GM04503 (cell line): ENCODE data around the gene ZBTB32.
"Not testable (repeated sequence)": the region's sequence is repeated elsewhere in the genome, so short reads cannot be mapped to it uniquely, and the experiment has no call there.

Experiments used
- DNase-seq: peaks from one replicate; pipeline ENCODE4 v3.0.0-alpha.2; 2012; ENCODE audit warnings: low read depth

The ZBTB32 gene, protein sequence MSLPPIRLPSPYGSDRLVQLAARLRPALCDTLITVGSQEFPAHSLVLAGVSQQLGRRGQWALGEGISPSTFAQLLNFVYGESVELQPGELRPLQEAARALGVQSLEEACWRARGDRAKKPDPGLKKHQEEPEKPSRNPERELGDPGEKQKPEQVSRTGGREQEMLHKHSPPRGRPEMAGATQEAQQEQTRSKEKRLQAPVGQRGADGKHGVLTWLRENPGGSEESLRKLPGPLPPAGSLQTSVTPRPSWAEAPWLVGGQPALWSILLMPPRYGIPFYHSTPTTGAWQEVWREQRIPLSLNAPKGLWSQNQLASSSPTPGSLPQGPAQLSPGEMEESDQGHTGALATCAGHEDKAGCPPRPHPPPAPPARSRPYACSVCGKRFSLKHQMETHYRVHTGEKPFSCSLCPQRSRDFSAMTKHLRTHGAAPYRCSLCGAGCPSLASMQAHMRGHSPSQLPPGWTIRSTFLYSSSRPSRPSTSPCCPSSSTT

GRCh38 chr19:35704218-35704617, at the start of gene ZBTB32:
ZBTB32 (plus strand) TSS chr19:35704558; CDS start chr19:35714627, 10,069 bp downstream.
- peak; percentile 13 for DNase-seq

GRCh38 chr19:35654828-35655227, 49.5 kb upstream of the ZBTB32 start:
- DNase-seq: not testable (repeated sequence)

GRCh38 chr19:35655600-35655999, 48.8 kb upstream of the ZBTB32 start:
- DNase-seq: no peak

DNA sequence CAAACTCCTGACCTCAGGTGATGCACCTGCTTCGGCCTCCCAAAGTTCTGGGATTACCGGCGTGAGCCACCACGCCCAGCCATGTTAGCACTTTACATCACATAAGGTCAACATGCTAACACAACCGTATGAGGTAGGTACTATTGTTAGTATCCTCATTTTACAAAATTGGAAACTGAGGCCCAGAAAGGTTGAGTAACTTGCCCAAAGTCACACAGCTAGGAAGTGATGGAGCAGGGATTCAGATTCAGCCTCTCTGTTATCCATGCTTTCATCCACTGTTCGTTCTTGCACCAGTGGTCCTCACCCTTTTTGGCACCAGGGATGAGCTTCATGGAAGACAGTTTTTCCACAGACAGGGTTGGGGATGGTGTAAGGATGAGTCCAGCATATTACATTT, 47.7 kb upstream of the ZBTB32 start:
- no peak for DNase-seq

- DNase-seq: no peak
Observed at GRCh38 chr19:35657904-35658700, 46.3 kb upstream of the ZBTB32 start.

DNA sequence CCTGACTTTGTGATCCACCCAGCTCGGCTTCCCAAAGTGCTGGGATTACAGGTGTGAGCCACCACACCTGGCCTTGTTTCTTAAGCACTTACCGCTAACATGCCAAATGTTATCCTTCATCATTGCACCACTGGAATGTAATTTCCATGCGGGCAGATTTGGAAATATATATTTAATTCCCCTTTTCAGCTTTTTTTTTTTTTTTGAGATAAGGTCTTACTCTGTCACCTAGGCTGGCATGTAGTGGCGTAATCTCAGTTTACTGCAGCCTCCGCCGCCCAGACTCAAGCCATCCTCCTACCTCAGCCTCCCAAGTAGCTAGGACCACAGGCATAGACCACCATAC, 42.4 kb upstream of the ZBTB32 start:
- no peak for DNase-seq

DNA sequence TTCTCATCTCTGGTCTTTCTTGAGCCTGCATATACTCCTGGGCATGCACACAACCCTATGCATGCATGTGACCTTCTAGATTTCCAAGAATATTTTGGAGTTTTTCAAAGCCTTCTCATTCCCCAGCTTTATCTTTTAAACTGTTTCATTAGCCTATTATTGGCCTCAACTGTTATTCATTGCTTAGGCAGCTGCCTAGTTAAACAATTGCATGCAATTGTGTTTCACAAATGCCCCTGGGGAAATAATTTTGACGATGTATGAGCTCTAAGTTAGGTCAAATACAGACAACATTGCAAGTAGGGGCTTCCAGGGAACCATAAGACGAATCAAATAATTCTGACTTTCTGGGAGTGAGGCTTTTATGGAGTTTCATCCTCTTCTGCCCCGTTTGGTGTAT, 40.4 kb upstream of the ZBTB32 start:
- no peak for DNase-seq

GRCh38 chr19:35665157-35665556, 39.2 kb upstream of the ZBTB32 start:
- DNase-seq: no peak

- DNase-seq: no peak
Observed at GRCh38 chr19:35665604-35666003, 38.8 kb upstream of the ZBTB32 start.

GRCh38 chr19:35666251-35666913, 38.0 kb upstream of the ZBTB32 start, which contains the start of gene UPK1A:
UPK1A (plus strand) TSS chr19:35666517; CDS start chr19:35666813, 296 bp downstream.
- DNase-seq: no peak

DNA sequence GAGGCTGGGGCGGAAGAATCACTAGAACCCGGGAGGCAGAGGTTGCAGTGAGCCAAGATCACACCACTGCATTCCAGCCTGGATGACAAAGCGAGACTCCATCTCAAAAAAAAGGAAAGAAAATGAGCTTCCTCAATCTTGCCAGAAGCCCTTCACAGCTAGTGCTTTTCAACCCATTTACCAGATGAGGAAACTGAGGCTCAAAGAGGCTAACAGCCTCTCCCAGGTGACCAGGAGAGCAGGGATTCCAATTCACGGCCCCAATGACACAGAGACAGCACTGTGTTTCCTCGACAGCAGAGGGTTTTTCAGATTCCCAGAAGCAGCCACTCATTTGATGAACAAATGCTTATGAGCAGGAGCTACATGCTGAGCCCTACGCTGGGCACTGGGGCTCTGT, 34.8 kb upstream of the ZBTB32 start:
- DNase-seq: no peak

GRCh38 chr19:35669974-35670373, 34.4 kb upstream of the ZBTB32 start:
- no peak for DNase-seq

DNA sequence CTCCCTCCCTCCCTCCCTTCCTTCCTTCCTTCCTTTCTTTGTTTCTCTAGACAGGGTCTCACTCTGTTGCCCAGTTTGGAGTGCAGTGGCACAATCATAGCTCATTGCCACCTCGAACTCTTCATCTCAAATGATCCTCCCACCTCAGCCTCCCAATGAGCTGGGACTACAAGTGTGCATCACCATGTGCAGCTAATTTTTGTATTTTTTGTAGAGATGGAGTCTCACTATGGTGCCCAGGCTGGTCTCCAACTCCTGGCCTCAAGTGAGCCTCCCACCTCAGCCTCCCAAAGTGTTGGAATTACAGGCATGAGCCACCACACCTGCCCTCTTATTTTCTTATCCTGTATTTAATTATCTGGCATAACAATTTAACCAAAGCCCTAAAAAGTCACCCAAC, 33.7 kb upstream of the ZBTB32 start:
- no peak for DNase-seq

- DNase-seq: no peak
Observed at GRCh38 chr19:35671818-35672217, 32.5 kb upstream of the ZBTB32 start.

GRCh38 chr19:35673121-35673804, 31.1 kb upstream of the ZBTB32 start:
- DNase-seq: peak; percentile 35

- no peak for DNase-seq
Observed at GRCh38 chr19:35675589-35676140, 28.7 kb upstream of the ZBTB32 start.

DNA sequence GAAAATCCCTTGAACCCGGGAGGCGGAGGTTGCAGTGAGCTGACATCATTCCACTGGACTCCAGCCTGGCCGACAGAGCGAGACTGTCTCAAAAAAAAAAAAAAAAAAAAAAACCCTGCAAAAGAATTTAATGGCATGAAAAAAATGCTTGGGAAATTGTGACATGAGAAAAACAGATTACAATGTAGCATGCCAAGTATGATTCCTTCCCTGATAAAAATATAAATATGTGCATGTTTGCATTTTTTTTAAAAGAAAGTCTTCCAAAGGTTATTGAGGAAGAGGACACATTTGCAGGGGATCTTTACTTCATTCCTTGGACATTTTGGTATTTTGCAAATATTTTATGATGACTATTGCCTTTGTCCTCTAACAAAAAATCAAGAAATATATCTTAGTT, 14.5 kb upstream of the ZBTB32 start:
- DNase-seq: peak; percentile 42

GRCh38 chr19:35691106-35691505, 13.3 kb upstream of the ZBTB32 start:
- not testable (repeated sequence) for DNase-seq

- no peak for DNase-seq
Observed at GRCh38 chr19:35692010-35692409, 12.3 kb upstream of the ZBTB32 start.

GRCh38 chr19:35693422-35693821, 10.9 kb upstream of the ZBTB32 start:
- DNase-seq: no peak

- DNase-seq: peak; percentile 30
Observed at GRCh38 chr19:35693835-35694599, 10.3 kb upstream of the ZBTB32 start.
